Liver (tissue), 3 donors: ENCODE data around the gene PRDM2.

Source experiments
- CTCF ChIP-seq: fragments of 150-350 bp; IDR thresholded peaks from 2 replicates; pipeline ENCODE4 v1.5.1; 2017; ENCODE audit warnings: improper control_type of control experiment, low read depth, low read length; ENCODE audit not compliant: missing input control
- GABPA ChIP-seq, 2 donors: IDR thresholded peaks in 1 of 2; conservative IDR thresholded peaks in 1 of 2; 2 replicates each; pipeline ENCODE4 v1.6.1; 2016; ENCODE audit warnings: antibody characterized with exemption in 2 of 2, mild to moderate bottlenecking in 1 of 2, moderate library complexity in 1 of 2
- RXRA ChIP-seq, 2 donors: IDR thresholded peaks; 2 replicates each; pipeline ENCODE4 v1.6.1; 2017 to 2018; ENCODE audit warnings: antibody characterized with exemption in 2 of 2, mild to moderate bottlenecking in 1 of 2
- TAF1 ChIP-seq: conservative IDR thresholded peaks from 2 replicates; pipeline ENCODE4 v1.6.1; 2016; ENCODE audit warnings: antibody characterized with exemption, mild to moderate bottlenecking
- YY1 ChIP-seq: IDR thresholded peaks from 2 replicates; pipeline ENCODE4 v1.6.1; 2016; ENCODE audit warnings: antibody characterized with exemption, mild to moderate bottlenecking
- TF ChIP-seq, protein P1 (sequence below): IDR thresholded peaks from 2 replicates; pipeline ENCODE4 v1.6.1; 2016; ENCODE audit warnings: antibody characterized with exemption
- donor health status: healthy.
- donor health status: healthy.

- TF ChIP-seq CTCF: no peak
- TF ChIP-seq GABPA (IDR thresholded peaks at IDR 0.05 in 1 of 2, conservative IDR thresholded peaks at IDR 0.05 in 1 of 2): no peak
- TF ChIP-seq, protein P1, sequence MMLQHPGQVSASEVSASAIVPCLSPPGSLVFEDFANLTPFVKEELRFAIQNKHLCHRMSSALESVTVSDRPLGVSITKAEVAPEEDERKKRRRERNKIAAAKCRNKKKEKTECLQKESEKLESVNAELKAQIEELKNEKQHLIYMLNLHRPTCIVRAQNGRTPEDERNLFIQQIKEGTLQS: no peak
- no peak for TF ChIP-seq YY1
- TF ChIP-seq TAF1: no peak
- TF ChIP-seq RXRA (IDR thresholded peaks at IDR 0.05): no peak
Measured at GRCh38 chr1:13746342-13746741, 46.4 kb downstream of the PRDM2 start.
